ENCODE data around the gene PKP2.

The PKP2 gene

DNA sequence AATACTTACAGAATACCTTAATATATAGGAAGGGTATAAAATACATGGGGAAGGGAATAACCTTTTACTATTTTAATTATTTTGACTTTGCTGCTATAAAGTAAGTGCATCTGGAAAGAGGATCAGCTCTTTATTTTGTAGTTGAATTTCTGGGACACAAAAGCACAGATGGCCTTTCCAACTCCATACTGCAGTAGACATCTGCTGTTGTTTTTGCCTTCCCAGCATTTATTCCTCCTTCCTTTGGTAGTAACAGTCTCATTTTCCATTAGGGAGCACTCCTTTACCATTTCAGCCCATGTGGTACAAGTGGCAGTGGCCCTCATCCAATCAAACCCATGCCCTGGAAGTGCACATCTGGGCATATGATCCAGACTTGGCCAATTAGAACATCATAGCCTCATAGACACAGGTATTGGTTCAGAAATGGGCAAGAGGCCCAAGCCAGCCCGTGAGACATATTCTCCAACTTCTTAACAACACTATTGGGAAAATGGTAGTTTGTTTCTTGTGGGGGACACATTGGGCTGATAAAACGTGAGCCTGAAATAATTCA is 76.1 kb downstream of the PKP2 start:
- FAIRE-seq (no peak), DNase-seq (ENCODE audit: insufficient read length, low spot score) (no peak)

DNA sequence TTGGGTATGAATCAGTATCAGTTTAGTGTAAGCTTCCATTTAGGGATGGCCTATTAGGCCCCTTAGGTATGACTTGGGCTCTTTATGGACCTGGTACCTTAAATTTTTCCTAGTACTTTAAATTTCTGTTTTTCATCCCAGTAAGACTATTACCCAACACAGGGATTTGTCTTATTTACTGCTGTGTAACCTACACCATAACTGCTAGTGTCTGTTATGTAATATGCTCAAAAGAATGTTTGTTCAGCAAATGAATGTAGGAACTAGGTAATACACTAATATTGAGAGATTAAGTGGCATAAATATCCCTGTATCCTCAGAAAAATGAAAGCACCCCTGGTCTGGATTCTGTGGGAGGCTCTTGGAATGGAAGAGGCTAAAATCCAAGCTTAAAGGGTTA is 77.2 kb downstream of the PKP2 start:
- DNase-seq (ENCODE audit: insufficient read length, low spot score) (no peak), FAIRE-seq (no peak)

DNA sequence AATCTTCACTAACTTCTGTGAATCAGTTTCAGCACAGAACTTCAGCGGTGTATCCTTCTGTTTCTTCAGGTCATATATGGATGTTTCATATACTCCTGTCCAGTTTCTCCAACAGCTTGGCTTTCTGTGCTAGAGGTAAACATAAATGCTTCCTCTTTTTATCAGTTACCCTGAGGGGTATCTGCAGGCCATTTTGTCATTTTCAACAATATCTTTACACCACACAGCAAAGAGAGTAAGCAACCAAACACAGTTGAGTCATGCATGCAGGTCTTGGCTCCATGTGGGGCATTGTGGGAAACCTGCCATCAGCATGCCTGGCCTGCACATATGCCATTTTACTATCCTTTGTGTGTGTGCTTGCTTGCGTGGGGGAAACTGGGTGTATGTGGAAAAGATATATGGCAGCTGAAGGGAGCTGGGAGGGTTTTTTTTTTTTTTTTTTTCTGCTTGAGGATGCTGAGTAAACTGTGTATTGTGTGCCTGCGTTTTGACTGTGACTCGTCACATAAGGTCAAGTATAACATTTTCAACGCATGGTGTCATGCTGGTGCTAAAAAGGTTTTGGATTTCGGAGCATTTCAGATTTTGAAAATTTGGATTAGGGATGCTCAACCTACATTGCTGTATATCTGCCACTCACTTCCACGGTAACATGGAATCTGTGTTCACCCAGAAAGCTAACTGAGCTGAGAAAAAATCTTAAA is 84.7 kb downstream of the PKP2 start:
- DNase-seq (ENCODE audit: insufficient read length, low spot score) (no peak), FAIRE-seq (no peak)

DNA sequence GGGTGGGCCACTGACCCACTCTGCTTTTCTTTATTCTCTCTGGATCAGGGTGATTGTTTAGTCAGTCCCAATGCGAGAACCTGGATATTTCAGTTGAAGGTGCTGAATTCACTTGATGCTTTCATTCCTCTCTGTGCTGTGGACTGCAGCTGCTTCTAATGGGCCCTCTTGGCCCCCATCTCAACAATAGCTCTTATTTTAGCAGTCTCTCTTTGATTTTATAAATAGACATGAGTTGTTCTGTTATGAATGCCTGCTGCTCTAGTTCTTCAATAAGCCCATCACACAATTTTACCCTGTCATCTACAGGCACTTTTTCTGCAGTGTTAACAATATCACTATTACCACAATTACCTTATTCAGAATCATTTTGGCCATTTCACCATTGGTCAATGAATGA is 86.7 kb downstream of the PKP2 start:
- FAIRE-seq (no peak), DNase-seq (ENCODE audit: insufficient read length, low spot score) (no peak)

DNA sequence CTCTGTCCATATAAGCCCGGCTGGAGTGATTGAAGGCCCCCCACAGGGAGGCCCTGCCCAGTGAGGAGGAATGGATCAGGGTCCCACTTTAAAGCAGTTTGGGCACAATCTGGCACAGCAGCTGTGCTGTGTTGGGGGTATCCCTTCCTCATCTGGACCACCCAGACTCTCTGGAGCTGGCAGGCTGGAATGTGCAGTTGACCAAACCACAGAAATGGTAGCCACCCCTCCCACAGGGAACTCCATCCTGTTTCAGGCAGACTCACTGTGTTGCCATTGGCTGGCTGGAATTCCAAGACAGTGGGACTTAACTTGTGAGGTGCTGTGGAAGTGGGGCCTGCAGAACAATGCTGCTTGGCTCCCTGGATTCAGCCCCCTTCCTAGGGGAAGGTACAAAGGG is 87.4 kb downstream of the PKP2 start:
- DNase-seq (ENCODE audit: insufficient read length, low spot score) (no peak), FAIRE-seq (no peak)

DNA sequence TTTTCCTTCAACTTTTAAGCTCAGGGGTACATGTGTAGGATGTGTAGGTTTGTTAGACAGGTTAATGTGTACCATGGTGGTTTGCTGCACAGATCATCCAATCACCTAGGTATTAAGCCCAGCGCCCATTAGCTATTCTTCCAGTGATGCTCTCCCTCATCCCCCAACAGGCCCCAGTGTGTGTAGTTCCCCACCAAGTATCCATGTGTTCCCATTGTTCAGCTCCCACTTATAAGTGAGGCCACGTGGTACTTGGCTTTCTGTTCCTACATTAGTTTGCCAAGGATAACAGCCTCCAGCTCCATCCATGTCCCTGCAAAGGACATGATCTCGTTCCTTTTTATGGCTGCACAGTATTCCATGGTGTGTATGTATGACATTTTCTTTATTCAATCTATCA is 92.3 kb downstream of the PKP2 start:
- FAIRE-seq (no peak), DNase-seq (ENCODE audit: insufficient read length, low spot score) (no peak)

DNA sequence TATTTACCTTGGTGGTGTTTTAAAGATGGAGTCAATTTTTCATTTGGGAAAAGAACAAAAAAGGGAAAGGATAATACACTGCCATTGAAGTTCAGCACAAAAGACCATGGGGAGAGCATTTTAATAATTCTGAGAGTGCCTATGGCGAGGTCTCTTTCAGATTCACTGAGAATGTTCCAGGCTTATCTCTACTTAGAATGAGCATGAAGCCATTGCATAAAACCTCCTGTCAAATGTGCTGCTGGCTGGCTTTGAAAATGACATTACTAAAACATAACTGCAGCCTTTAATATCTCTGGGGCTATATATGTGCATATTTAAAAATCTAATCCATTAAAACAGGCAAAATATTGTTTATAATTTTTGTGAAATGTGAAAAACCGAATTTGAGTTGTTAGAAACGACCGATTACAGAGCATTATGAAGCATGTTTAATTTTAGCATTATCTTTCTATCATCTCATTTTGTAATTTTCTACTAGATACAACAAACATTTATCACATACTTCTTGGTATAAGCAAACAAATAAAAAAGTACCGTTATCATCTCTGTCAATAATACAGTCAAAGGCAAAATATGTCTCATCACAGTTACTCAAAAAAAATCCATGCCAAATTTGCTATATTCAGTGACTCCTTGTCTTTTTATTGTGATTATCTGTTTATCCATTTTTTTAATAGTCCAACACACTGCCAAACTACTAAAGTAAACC is 95.2 kb downstream of the PKP2 start:
- DNase-seq (ENCODE audit: insufficient read length, low spot score): no peak
- no peak for FAIRE-seq

DNA sequence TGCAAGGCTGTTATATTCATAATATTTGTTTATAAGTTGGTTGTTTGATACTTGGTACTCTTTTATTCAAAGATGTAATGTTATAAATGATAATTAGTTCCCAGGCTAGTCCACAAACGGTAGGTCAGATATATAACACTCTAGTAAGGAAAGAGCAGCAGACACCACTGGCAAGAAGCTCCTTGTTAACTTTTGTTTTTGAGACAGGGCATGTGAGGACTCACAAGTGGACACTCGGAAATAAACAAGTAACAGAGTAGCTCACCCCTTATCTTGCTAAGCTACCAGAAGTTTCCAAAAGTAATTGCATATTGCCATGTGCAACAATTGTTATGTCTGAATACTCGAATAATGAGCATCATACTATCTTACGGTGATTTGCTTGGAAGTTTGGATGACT is 102.3 kb downstream of the PKP2 start:
- FAIRE-seq: no peak

DNA sequence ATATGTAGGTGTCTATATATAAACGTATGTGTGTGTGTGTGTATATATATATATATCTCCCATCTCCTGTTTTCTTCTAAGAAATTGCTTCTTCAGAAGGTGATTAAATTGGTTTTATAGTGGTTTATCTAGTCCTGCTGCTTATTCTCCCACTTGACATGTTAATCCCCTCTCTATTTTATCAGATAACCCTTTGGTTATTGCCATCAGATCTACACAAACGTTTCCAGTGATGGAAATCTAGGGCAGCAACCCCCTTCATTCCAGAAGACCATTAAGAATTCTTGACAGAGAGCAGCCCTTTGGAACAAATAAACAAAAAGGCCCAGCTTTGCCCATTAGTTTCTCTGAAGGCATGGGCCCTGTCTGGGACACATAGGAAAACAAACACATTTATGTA is 106.7 kb downstream of the PKP2 start:
- FAIRE-seq: no peak

More for the DNA sequence above, 102.3 kb downstream of the PKP2 start:
- DNase-seq (ENCODE audit: insufficient read length, low spot score): no peak

DNA sequence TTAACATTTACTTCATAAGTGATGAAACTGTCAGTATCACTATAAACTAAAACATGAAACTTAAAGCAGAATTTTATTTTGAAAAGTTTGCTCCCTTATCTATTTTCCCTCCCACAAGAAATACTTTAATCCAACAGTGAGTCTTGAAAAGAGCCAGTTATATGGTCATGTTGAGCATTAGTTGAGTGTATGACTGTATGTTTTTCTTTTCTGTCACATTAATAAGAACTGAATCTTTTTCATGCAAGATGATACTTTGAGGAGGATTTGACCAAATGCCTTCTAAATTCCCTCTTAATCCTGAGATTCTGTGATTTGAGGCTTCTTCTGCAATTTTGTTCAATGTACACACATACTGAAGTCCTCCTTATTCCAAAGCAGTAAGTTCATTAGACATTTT is 107.1 kb downstream of the PKP2 start:
- FAIRE-seq: no peak

More for the DNA sequence above, 106.7 kb downstream of the PKP2 start:
- DNase-seq (ENCODE audit: insufficient read length, low spot score): no peak

DNA sequence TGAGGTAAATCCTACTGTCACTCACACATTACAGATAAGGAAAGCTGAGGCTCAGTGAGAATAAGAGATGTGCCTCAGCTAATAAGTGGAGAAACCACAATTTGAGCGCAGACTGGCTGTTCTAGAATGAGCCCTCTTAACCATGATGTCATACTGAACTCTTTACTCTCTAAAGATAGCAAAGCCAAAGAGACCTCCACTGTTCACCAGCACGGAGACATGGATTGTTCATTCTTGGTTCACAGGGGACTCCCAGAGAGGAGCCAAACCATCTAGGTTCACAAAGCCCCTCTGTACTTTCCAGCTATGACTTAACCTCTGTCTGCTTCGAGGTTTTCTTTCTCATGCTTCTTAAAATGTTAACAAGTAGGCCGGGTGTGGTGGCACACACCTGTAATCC is 108.2 kb downstream of the PKP2 start:
- no peak for FAIRE-seq

More for the DNA sequence above, 107.1 kb downstream of the PKP2 start:
- no peak for DNase-seq (ENCODE audit: insufficient read length, low spot score)

DNA sequence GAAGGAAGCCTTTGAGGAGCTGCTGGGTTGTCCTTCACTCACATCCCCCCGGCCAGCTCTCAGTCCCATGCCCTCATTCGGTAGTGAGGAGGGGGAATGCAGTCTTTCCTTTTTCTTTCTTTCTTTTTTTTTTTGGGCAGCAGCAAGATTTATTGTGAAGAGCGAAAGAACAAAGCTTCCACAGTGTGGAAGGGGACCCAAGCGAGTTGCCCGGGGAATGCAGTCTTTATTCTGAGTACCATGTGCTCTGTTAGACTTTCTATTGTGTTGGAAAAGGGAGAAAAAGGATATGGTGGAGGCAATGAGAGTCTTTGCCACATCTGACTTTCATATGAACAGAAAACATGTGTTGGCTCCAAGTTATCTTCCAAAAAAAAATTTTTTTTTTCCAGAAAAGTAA is 111.0 kb downstream of the PKP2 start:
- no peak for FAIRE-seq

More for the DNA sequence above, 108.2 kb downstream of the PKP2 start:
- DNase-seq (ENCODE audit: insufficient read length, low spot score): no peak

DNA sequence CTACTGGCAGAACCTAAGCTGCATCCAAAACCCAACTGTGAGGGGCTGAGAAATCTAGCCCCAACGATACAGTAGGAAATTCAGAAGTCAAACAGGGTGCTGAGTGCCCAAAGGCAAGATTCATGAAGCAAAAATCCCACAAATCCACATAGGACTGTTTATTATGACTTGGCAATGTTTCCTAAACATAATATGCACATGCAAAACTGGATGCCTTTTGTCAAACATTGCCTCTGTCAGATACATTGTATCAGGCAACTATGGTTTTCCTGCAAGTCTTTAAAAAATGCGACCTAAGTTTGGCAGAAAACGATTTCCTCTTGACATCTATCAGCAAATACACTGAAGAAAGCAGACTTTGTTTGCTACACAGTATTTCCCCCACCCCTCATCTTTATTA is 113.5 kb downstream of the PKP2 start:
- FAIRE-seq: no peak

More for the DNA sequence above, 111.0 kb downstream of the PKP2 start:
- no peak for DNase-seq (ENCODE audit: insufficient read length, low spot score)

DNA sequence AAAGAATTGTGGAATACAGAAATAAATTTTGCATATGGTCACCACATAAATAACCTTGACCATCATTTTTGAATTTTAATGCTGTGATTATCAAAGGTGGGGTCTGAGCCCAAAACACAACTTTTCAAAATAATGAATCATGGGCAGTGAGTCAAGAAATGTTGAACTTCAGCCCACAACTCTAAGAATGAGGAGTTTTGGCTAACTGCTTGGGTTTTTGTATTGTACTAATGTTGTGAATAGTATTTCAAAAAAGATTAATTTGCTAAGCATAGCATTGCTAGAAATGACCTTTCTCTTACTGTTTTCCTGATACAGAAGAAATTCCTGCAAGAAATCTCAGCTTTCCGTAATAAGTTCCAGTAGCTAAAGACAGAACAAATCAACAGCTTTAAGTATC is 116.5 kb downstream of the PKP2 start:
- FAIRE-seq (no peak), DNase-seq (ENCODE audit: insufficient read length, low spot score) (no peak)

More for the DNA sequence above, 113.5 kb downstream of the PKP2 start:
- no peak for DNase-seq (ENCODE audit: insufficient read length, low spot score)

DNA sequence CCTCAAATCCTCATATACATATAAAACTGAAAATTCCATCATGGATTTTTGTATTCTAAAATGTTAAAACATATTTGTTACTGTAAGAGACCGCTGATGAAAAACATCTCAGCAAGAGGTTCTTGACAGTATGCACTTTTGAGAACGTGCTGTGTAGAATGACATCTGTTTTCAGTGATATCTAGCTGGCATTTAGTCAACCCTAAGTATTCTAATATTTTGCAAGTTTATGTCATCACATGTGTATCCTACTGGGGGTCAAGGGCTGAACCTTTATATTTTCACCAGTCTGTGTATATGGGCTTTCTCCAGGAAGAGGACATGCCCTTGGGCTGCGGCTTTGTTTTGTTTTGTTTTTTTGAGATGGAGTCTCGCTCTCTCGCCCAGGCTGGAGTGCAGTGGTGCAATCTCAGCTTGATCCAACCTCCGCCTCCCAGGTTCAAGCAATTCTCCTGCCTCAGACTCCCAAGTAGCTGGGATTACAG is 118.8 kb downstream of the PKP2 start:
- no peak for FAIRE-seq

DNA sequence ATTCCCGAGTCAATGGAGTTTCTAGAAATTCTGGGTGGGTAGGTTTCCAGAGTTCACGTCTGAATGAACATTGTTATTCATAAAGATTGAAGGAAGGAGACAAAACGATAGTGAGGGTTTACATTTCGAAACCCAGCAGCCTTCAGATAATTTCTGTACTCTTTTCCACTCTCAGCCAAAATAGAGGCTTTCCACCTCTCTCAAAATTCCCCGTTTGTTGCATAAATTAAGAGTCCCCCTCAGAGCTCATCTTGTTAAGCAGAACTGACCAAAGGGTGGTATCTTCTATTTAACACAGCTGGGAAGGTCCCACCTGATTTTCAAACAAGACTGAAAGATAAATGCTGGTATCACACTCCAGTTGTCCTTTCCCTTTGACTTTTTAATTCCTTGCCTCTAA is 119.4 kb downstream of the PKP2 start:
- FAIRE-seq: no peak
- no peak for DNase-seq (ENCODE audit: insufficient read length, low spot score)

More for the DNA sequence above, 118.8 kb downstream of the PKP2 start:
- no peak for DNase-seq (ENCODE audit: insufficient read length, low spot score)

DNA sequence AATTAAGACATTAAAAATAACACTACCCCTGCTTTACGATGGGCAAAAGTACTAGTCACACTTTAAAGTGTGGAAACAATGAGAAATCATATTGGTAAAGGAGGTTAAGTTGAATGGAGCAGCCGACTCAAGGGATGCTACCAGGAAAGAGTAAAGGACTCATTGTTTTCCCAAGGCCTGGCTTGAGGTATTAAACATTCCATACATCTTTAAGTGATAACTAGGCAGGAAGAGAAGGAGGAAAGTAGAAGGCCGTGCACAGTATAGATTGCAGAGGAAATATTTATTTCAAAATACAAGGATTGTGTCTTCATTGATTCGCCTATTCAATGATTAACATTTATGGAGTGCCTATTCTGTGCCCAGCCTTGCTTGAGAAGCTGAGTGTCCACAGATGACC is 120.3 kb downstream of the PKP2 start:
- no peak for DNase-seq (ENCODE audit: insufficient read length, low spot score)
- FAIRE-seq: no peak

DNA sequence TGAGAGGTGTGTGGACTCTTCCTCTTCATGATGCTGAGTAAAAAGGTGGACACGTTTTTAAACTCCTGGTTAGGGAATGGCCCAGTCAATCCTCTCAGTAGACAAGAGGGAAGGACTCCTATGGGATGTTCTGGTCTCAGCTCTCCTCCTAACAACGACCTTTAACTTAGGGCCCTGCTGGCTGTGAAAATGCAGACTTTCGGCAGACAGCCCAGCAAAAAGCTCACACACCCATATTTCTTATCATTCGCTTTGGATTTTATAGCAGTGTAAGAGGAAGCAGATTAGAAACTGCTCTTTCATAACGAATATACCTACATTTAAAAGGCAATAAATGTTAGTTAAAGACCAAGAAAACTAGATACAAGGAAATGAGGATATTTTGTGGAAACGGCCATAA is 122.9 kb downstream of the PKP2 start:
- no peak for FAIRE-seq
- DNase-seq (ENCODE audit: insufficient read length, low spot score): no peak

DNA sequence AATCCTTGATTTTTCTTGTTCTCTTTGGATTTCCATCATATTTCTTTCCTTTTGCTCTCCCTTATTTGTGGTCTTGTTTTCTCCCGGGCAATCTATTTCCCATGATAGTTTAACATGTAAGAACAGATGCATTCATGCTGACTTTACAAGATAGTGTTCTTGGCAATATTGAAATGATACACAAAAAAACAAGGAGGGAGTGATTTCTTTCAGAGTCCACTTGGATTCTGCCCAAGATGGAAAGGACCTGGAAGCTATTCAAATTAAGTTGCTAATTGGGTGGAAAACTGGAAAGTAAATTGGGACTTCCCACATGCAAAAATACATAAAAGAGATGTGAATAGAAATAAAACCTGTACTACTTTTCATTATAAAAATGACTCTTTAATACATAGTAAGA is 126.4 kb downstream of the PKP2 start:
- DNase-seq (ENCODE audit: insufficient read length, low spot score) (no peak), FAIRE-seq (no peak)

DNA sequence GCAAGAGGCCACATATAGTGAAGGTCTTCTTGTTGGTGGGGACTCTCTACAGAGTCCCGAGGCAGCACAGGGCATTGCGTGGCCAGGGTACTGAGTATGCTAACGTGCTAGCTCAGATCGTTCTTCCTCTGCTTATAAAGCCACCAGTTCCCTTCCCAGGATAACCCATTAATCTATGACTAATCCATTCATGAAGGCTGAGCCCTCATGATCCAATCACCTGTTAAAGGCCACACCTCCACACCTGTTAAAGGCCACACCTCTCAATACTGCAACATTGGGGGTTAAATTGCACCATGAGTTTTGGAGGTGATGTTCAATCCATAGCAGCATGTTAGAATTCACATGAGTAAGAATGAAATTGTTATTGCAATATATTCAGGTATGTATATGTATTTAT is 128.1 kb downstream of the PKP2 start:
- FAIRE-seq (no peak), DNase-seq (ENCODE audit: insufficient read length, low spot score) (no peak)

DNA sequence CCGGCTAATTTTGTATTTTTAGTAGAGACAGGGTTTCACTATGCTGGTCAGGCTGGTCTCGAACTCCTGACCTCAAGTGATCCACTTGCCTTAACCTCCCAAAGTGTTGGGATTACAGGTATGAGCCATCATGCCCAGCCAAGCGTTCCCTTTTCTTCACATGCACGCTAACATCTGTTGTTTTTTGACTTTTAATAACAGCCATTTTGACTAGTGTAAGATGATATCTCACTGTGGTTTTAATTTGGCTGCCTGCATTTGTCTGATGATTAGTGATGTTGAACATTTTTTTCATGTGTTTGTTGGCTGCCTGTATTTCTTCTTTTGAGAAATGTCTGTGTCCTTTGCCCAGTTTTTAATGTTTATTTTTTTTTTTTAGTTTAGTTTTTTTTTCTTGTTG is 130.7 kb downstream of the PKP2 start:
- no peak for DNase-seq (ENCODE audit: insufficient read length, low spot score)
- FAIRE-seq: no peak

DNA sequence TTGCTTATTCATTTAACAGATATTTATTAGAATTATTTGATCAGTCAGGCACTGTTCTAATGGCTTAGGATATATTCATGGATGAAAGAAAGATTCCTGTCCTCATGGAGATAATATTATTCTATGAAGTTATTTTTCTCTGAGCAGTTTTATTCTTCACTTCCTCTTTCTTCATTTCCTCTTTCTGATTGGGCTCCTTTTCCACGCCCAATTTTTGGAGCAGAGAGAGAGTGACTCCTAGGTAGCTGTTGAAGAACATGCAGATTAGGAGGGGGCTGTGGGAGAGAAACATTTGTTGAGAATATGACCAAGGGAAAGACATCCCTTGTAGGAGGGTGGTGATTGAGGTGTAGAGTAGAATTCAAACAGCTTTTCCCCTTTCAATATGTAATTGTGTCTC is 134.9 kb downstream of the PKP2 start:
- DNase-seq (ENCODE audit: insufficient read length, low spot score) (no peak), FAIRE-seq (no peak)

All from HTR-8/SVneo (cell line).